HEK293 (cell line): ENCODE measurements around the gene TNS1.

Experiments used
- ZNF274 ChIP-seq, 2 experiments: fragments of 200-500 bp in 1 of 2; fragments of 450-650 bp in 1 of 2; sonication (Bioruptor generic) in 1 of 2; formaldehyde crosslinking in 1 of 2; IDR thresholded peaks; 2 replicates each; pipeline versions ENCODE4 v1.5.1 to v1.6.1; 2014 to 2016; ENCODE audit warnings: borderline replicate concordance in 1 of 2, inconsistent platforms in 1 of 2, low read length in 1 of 2, missing biosample characterization in 1 of 2, missing genetic modification characterization in 1 of 2
- TF ChIP-seq, protein P1 (sequence below): fragments of 450-650 bp; formaldehyde crosslinking; IDR thresholded peaks from 2 replicates; pipeline ENCODE4 v1.5.1; 2016; ENCODE audit warnings: missing biosample characterization, missing genetic modification characterization

DNA sequence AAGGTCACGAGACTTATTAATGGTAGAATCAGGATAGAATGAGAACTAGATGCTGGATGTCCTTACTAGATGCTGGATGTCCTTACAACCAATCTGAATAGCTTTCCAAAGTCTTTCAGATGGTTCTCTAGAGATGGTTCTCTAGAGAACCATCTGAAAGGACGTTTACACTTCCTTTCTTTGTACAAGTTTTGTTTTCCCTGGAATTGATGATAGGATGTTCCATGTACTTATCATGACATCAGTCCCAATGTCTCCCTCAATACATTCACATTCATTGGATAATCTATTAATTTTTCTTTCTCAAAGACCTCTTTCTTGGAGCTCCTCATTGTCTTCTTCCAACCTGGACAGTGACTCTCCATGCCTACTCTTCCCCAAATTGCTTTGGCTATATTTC lies 38.1 kb upstream of the TNS1 start:
- TF ChIP-seq ZNF274 (IDR thresholded peaks at IDR 0.05; ENCODE audit: low read length): no peak
- no peak for TF ChIP-seq ZNF274 (tag by site-specific recombination; IDR thresholded peaks at IDR 0.05; ENCODE audit: borderline replicate concordance)
- TF ChIP-seq, protein P1, sequence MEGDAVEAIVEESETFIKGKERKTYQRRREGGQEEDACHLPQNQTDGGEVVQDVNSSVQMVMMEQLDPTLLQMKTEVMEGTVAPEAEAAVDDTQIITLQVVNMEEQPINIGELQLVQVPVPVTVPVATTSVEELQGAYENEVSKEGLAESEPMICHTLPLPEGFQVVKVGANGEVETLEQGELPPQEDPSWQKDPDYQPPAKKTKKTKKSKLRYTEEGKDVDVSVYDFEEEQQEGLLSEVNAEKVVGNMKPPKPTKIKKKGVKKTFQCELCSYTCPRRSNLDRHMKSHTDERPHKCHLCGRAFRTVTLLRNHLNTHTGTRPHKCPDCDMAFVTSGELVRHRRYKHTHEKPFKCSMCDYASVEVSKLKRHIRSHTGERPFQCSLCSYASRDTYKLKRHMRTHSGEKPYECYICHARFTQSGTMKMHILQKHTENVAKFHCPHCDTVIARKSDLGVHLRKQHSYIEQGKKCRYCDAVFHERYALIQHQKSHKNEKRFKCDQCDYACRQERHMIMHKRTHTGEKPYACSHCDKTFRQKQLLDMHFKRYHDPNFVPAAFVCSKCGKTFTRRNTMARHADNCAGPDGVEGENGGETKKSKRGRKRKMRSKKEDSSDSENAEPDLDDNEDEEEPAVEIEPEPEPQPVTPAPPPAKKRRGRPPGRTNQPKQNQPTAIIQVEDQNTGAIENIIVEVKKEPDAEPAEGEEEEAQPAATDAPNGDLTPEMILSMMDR (tag by site-specific recombination): no peak
